WTC11 (cell line): ENCODE data around the gene F11R. TPM values are rescaled to one million over a fixed set of nuclear protein-coding genes. Genes with fewer than 3 reads are reported as not detected.

ENCODE experiments used
- ATAC-seq: fragments of 200-7000 bp; cut with Tn5 transposase; 2 replicates; pipeline ENCODE4 v1.10.0; 2021; ENCODE audit warnings: mild to moderate bottlenecking, moderate library complexity
- CTCF ChIA-PET: fragments of 300-600 bp; sonication (Branson Sonifier 250); formaldehyde crosslinking; loops from one replicate; lab custom pipeline; 2021; ENCODE audit warnings: antibody characterized with exemption; lab: Charles Lee
- POLR2A ChIA-PET: fragments of 350-600 bp; sonication (Branson Sonifier 250); formaldehyde crosslinking; loops from one replicate; lab custom pipeline; 2021; ENCODE audit warnings: antibody characterized with exemption; lab: Charles Lee
- DNase-seq: peaks from one replicate; pipeline ENCODE4 v3.0.0; 2021; ENCODE audit warnings: low spot score
- H3K27ac Mint-ChIP-seq: 2 replicates; pipeline ENCODE4 v1.8.0; 2021; ENCODE audit warnings: mixed read lengths
- H3K27me3 Mint-ChIP-seq: 2 replicates; pipeline ENCODE4 v1.8.0; 2021; ENCODE audit warnings: low read depth, mild to moderate bottlenecking, moderate library complexity, mixed read lengths
- H3K36me3 Mint-ChIP-seq: 2 replicates; pipeline ENCODE4 v1.8.0; 2021; ENCODE audit warnings: mixed read lengths
- H3K4me1 Mint-ChIP-seq: 2 replicates; pipeline ENCODE4 v1.8.0; 2022; ENCODE audit warnings: mixed read lengths
- H3K4me3 Mint-ChIP-seq: 2 replicates; pipeline ENCODE4 v1.8.0; 2021; ENCODE audit warnings: mild to moderate bottlenecking, moderate library complexity, mixed read lengths
- H3K9me3 Mint-ChIP-seq: 2 replicates; pipeline ENCODE4 v1.8.0; 2021; ENCODE audit warnings: mixed read lengths
- CREM ChIP-seq: sonication (generic); formaldehyde crosslinking; IDR thresholded peaks from 2 replicates; pipeline ENCODE4 v1.8.1; 2022; ENCODE audit warnings: mild to moderate bottlenecking, missing genetic modification reagents, moderate library complexity
- ESRRA ChIP-seq: sonication (generic); formaldehyde crosslinking; IDR thresholded peaks from 2 replicates; pipeline ENCODE4 v1.8.1; 2022; ENCODE audit warnings: mild to moderate bottlenecking, missing genetic modification reagents, borderline replicate concordance
- MYBL2 ChIP-seq: sonication (generic); formaldehyde crosslinking; IDR thresholded peaks from 2 replicates; pipeline ENCODE4 v1.8.1; 2023; ENCODE audit warnings: mild to moderate bottlenecking, moderate library complexity, missing genetic modification reagents
- TEAD1 ChIP-seq: sonication (generic); formaldehyde crosslinking; IDR thresholded peaks from 2 replicates; pipeline ENCODE4 v1.8.0; 2022; ENCODE audit warnings: mild to moderate bottlenecking, missing genetic modification reagents
- ZNF423 ChIP-seq: fragments of 250-450 bp; sonication (Bioruptor Pico); IDR thresholded peaks from 2 replicates; pipeline ENCODE4 v2.1.2; 2022; ENCODE audit warnings: mild to moderate bottlenecking, moderate library complexity
- total RNA-seq: library from RNA; stranded (reverse); gene quantifications from 3 replicates; pipeline ENCODE4 v1.2.3, GENCODE V29; 2021
- TF ChIP-seq, protein P1 (sequence below): sonication (generic); formaldehyde crosslinking; IDR thresholded peaks from 2 replicates; pipeline ENCODE4 v1.8.0; 2023; ENCODE audit warnings: mild to moderate bottlenecking, missing genetic modification reagents
- TF ChIP-seq, protein P2 (sequence below): fragments of 200-600 bp; IDR thresholded peaks from 2 replicates; pipeline ENCODE4 v1.8.0; 2022; ENCODE audit warnings: antibody characterized with exemption
- TF ChIP-seq, protein P3 (sequence below): fragments of 250-450 bp; sonication (Bioruptor Pico); IDR thresholded peaks from 2 replicates; pipeline ENCODE4 v1.9.0; 2021; ENCODE audit warnings: mild to moderate bottlenecking
- TF ChIP-seq, protein P4 (sequence below): sonication (generic); formaldehyde crosslinking; conservative IDR thresholded peaks from 2 replicates; pipeline ENCODE4 v1.8.1; 2023; ENCODE audit warnings: mild to moderate bottlenecking, low read depth, missing genetic modification reagents, moderate library complexity
- TF ChIP-seq, protein P5 (sequence below): sonication (generic); formaldehyde crosslinking; IDR thresholded peaks from 2 replicates; pipeline ENCODE4 v1.8.1; 2022; ENCODE audit warnings: missing genetic modification reagents, borderline replicate concordance
- TF ChIP-seq, protein P6 (sequence below): fragments of 250-450 bp; sonication (Bioruptor Pico); IDR thresholded peaks from 2 replicates; pipeline ENCODE4 v2.1.2; 2022; ENCODE audit warnings: mild to moderate bottlenecking, moderate library complexity
- TF ChIP-seq, protein P7 (sequence below): sonication (generic); formaldehyde crosslinking; IDR thresholded peaks from 2 replicates; pipeline ENCODE4 v1.8.0; 2022; ENCODE audit warnings: mild to moderate bottlenecking, missing genetic modification reagents
- TF ChIP-seq, protein P8 (sequence below): sonication (generic); formaldehyde crosslinking; IDR thresholded peaks from 2 replicates; pipeline ENCODE4 v1.8.1; 2023; ENCODE audit warnings: mild to moderate bottlenecking, missing genetic modification reagents

The F11R gene
- total RNA-seq, 1 experiment from 2014 or later: 202 TPM

DNA sequence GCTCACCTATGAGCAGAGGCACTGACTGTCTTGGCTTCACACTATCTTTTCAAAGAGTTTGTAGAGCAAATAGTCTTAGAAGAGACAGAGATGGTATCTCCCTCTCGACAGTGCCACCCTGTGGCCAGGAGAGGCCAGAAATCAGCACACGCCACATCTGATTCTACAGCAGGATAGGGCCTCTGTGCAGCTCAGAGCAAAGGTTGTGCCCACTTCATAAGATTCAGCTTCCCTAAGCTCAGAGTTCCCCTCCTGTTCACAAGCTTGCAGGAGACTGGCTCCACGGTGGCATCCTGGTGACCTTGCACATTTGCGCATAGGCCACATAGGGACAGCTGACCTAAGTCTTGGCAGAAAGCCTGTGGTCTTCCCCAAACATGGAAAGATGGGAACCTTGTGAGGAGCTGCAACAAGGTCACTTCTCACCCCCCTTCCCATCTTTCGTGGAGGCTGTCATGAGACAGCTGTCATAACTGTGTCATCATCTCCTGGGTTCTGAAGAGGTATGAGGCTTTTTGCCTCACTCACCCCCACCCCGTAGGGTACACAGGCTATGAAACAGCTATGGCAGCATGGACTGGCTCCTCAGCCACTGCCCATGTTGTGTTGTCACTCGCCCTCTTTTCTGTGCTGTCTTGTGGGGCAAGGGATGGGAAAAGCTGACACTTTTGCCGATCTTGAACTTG, 69.4 kb downstream of the F11R start:
- peaks cover 38% of the 10 kb centered on the region for H3K4me1 Mint-ChIP-seq
- peak; percentile 60 for ATAC-seq
- ChIA-PET CTCF (interaction anchor here (0.6 to 5.3 kb wide), 52 partner anchors 8 to 279 kb away, joined by 3 to 141 read pairs (median 4); partner anchors contain the start of genes CD244, DEDD, F11R and ITLN1), POLR2A (no interaction called here)
- H3K4me3 Mint-ChIP-seq: no peak overlapping the region
- peak; percentile 71 for DNase-seq
- TF ChIP-seq, protein P1, sequence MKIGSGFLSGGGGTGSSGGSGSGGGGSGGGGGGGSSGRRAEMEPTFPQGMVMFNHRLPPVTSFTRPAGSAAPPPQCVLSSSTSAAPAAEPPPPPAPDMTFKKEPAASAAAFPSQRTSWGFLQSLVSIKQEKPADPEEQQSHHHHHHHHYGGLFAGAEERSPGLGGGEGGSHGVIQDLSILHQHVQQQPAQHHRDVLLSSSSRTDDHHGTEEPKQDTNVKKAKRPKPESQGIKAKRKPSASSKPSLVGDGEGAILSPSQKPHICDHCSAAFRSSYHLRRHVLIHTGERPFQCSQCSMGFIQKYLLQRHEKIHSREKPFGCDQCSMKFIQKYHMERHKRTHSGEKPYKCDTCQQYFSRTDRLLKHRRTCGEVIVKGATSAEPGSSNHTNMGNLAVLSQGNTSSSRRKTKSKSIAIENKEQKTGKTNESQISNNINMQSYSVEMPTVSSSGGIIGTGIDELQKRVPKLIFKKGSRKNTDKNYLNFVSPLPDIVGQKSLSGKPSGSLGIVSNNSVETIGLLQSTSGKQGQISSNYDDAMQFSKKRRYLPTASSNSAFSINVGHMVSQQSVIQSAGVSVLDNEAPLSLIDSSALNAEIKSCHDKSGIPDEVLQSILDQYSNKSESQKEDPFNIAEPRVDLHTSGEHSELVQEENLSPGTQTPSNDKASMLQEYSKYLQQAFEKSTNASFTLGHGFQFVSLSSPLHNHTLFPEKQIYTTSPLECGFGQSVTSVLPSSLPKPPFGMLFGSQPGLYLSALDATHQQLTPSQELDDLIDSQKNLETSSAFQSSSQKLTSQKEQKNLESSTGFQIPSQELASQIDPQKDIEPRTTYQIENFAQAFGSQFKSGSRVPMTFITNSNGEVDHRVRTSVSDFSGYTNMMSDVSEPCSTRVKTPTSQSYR (CRISPR knock-in tag): no peak
- TF ChIP-seq, protein P2, sequence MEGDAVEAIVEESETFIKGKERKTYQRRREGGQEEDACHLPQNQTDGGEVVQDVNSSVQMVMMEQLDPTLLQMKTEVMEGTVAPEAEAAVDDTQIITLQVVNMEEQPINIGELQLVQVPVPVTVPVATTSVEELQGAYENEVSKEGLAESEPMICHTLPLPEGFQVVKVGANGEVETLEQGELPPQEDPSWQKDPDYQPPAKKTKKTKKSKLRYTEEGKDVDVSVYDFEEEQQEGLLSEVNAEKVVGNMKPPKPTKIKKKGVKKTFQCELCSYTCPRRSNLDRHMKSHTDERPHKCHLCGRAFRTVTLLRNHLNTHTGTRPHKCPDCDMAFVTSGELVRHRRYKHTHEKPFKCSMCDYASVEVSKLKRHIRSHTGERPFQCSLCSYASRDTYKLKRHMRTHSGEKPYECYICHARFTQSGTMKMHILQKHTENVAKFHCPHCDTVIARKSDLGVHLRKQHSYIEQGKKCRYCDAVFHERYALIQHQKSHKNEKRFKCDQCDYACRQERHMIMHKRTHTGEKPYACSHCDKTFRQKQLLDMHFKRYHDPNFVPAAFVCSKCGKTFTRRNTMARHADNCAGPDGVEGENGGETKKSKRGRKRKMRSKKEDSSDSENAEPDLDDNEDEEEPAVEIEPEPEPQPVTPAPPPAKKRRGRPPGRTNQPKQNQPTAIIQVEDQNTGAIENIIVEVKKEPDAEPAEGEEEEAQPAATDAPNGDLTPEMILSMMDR: peak; percentile 58
- H3K9me3 Mint-ChIP-seq: peaks cover 12% of the 10 kb centered on the region
- no peak overlapping the region for H3K27ac Mint-ChIP-seq
- H3K27me3 Mint-ChIP-seq: no peaks in the 10 kb centered on the region
- peaks cover 14% of the 10 kb centered on the region for H3K36me3 Mint-ChIP-seq

DNA sequence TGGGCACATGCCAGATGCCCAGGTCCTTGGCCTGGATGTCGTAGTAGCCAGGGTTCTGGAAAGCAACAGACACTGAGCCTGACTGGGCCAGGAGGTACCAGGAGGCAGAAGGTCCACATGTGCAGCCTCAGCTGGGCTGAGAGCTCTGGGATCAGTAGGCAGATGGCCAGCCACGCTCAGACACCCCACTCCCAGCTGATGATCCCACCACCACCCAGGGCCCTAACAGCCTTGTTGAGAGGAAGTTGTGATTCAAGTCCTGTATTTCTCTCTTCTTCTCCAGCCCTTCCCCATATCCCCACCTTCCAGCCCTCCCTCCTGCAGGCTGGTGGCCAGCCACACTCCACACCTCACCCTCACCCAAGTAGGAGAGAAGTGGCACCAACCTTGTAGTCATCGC, 70.3 kb downstream of the F11R start:
- H3K36me3 Mint-ChIP-seq: peaks cover 14% of the 10 kb centered on the region
- no peak overlapping the region for H3K27ac Mint-ChIP-seq
- no peak overlapping the region for H3K4me3 Mint-ChIP-seq
- peaks cover 12% of the 10 kb centered on the region for H3K9me3 Mint-ChIP-seq
- ATAC-seq (no peak), DNase-seq (no peak)
- CTCF ChIA-PET: interaction anchor here (0.7 to 5.3 kb wide), 21 partner anchors 8 to 275 kb away, joined by 3 to 141 read pairs (median 8); partner anchors contain the start of genes F11R, ITLN1 and KLHDC9
- POLR2A ChIA-PET: no interaction called here
- H3K27me3 Mint-ChIP-seq: no peaks in the 10 kb centered on the region
- peaks cover 38% of the 10 kb centered on the region for H3K4me1 Mint-ChIP-seq
- TF ChIP-seq ZNF423 (CRISPR knock-in tag): no peak
- TF ChIP-seq, protein P3, sequence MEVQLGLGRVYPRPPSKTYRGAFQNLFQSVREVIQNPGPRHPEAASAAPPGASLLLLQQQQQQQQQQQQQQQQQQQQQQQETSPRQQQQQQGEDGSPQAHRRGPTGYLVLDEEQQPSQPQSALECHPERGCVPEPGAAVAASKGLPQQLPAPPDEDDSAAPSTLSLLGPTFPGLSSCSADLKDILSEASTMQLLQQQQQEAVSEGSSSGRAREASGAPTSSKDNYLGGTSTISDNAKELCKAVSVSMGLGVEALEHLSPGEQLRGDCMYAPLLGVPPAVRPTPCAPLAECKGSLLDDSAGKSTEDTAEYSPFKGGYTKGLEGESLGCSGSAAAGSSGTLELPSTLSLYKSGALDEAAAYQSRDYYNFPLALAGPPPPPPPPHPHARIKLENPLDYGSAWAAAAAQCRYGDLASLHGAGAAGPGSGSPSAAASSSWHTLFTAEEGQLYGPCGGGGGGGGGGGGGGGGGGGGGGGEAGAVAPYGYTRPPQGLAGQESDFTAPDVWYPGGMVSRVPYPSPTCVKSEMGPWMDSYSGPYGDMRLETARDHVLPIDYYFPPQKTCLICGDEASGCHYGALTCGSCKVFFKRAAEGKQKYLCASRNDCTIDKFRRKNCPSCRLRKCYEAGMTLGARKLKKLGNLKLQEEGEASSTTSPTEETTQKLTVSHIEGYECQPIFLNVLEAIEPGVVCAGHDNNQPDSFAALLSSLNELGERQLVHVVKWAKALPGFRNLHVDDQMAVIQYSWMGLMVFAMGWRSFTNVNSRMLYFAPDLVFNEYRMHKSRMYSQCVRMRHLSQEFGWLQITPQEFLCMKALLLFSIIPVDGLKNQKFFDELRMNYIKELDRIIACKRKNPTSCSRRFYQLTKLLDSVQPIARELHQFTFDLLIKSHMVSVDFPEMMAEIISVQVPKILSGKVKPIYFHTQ: no peak
- TF ChIP-seq, protein P4, sequence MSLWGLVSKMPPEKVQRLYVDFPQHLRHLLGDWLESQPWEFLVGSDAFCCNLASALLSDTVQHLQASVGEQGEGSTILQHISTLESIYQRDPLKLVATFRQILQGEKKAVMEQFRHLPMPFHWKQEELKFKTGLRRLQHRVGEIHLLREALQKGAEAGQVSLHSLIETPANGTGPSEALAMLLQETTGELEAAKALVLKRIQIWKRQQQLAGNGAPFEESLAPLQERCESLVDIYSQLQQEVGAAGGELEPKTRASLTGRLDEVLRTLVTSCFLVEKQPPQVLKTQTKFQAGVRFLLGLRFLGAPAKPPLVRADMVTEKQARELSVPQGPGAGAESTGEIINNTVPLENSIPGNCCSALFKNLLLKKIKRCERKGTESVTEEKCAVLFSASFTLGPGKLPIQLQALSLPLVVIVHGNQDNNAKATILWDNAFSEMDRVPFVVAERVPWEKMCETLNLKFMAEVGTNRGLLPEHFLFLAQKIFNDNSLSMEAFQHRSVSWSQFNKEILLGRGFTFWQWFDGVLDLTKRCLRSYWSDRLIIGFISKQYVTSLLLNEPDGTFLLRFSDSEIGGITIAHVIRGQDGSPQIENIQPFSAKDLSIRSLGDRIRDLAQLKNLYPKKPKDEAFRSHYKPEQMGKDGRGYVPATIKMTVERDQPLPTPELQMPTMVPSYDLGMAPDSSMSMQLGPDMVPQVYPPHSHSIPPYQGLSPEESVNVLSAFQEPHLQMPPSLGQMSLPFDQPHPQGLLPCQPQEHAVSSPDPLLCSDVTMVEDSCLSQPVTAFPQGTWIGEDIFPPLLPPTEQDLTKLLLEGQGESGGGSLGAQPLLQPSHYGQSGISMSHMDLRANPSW (CRISPR knock-in tag): no peak
- TF ChIP-seq, protein P5, sequence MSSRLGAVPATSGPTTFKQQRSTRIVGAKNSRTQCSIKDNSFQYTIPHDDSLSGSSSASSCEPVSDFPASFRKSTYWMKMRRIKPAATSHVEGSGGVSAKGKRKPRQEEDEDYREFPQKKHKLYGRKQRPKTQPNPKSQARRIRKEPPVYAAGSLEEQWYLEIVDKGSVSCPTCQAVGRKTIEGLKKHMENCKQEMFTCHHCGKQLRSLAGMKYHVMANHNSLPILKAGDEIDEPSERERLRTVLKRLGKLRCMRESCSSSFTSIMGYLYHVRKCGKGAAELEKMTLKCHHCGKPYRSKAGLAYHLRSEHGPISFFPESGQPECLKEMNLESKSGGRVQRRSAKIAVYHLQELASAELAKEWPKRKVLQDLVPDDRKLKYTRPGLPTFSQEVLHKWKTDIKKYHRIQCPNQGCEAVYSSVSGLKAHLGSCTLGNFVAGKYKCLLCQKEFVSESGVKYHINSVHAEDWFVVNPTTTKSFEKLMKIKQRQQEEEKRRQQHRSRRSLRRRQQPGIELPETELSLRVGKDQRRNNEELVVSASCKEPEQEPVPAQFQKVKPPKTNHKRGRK (CRISPR knock-in tag): no peak
- TF ChIP-seq MYBL2: no peak
- no peak for TF ChIP-seq CREM (CRISPR knock-in tag)
- TF ChIP-seq, protein P6, sequence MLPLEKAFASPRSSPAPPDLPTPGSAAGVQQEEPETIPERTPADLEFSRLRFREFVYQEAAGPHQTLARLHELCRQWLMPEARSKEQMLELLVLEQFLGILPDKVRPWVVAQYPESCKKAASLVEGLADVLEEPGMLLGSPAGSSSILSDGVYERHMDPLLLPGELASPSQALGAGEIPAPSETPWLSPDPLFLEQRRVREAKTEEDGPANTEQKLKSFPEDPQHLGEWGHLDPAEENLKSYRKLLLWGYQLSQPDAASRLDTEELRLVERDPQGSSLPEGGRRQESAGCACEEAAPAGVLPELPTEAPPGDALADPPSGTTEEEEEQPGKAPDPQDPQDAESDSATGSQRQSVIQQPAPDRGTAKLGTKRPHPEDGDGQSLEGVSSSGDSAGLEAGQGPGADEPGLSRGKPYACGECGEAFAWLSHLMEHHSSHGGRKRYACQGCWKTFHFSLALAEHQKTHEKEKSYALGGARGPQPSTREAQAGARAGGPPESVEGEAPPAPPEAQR: no peak
- TF ChIP-seq, protein P7, sequence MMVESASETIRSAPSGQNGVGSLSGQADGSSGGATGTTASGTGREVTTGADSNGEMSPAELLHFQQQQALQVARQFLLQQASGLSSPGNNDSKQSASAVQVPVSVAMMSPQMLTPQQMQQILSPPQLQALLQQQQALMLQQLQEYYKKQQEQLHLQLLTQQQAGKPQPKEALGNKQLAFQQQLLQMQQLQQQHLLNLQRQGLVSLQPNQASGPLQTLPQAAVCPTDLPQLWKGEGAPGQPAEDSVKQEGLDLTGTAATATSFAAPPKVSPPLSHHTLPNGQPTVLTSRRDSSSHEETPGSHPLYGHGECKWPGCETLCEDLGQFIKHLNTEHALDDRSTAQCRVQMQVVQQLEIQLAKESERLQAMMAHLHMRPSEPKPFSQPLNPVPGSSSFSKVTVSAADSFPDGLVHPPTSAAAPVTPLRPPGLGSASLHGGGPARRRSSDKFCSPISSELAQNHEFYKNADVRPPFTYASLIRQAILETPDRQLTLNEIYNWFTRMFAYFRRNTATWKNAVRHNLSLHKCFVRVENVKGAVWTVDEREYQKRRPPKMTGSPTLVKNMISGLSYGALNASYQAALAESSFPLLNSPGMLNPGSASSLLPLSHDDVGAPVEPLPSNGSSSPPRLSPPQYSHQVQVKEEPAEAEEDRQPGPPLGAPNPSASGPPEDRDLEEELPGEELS: no peak
- TF ChIP-seq, protein P8, sequence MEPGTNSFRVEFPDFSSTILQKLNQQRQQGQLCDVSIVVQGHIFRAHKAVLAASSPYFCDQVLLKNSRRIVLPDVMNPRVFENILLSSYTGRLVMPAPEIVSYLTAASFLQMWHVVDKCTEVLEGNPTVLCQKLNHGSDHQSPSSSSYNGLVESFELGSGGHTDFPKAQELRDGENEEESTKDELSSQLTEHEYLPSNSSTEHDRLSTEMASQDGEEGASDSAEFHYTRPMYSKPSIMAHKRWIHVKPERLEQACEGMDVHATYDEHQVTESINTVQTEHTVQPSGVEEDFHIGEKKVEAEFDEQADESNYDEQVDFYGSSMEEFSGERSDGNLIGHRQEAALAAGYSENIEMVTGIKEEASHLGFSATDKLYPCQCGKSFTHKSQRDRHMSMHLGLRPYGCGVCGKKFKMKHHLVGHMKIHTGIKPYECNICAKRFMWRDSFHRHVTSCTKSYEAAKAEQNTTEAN: no peak
- TF ChIP-seq ESRRA (CRISPR knock-in tag): no peak
- no peak for TF ChIP-seq TEAD1 (CRISPR knock-in tag)
- TF ChIP-seq, all 79 proteins: peak for 0
